Measurements from ENCODE around the gene PKIG. TPM values are rescaled to one million over a fixed set of nuclear protein-coding genes. Genes with fewer than 3 reads are reported as not detected.

Gene PKIG
- total RNA-seq, 1 experiment from 2014 or later = 64.9 TPM

DNA sequence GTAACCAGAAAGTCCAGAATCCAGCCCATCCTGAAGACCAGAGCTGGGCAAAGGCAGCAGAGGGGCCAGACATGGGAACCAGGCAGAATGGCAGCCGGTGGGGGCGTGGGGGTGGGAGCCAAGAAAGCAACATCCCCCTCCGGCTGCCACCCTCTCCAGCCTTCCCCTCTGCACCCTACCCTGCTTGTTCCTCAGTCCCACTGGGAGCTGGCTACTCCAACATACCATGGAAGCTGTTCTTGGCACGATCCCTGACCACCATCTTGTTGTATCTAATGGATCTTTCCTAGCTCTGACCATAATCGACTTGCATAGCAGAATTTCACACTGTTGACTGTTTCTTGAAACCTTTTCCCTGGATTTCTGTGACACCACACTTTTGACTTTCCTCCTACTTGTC is 38.9 kb downstream of the PKIG start:
- no TSS peak for BruUV-seq (replicated peaks)

DNA sequence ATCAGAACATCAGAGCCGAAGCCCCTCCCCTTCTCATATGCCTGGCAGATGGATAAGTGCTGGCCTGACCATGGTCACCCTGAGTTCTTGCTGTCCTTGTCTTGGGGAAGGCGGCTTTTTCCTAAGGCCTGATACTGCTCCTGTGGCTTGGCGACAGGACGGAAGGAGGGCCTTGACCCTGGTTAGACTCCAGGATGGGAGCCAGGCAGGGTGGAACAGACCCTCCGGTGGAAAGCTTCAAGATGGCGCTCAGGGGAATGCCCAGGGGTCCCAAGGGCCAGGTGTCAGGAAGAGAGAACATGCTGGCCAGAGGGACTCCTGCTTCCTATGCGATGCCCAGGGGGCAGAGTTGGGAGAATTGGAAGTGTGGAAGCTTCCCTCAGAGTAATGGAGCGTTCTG is 39.6 kb downstream of the PKIG start:
- Histone ChIP-seq H3K4me1 (ENCODE audit: insufficient read depth, low read length, poor library complexity, severe bottlenecking) (peaks cover under 1% of the 10 kb centered on the region), H3K36me3 (ENCODE audit: insufficient read depth, low read length, poor library complexity, severe bottlenecking) (peaks cover 41% of the 10 kb centered on the region), H3K27me3 (replicated peaks; ENCODE audit: insufficient read depth, low read depth, low read length, poor library complexity) (no peaks in the 10 kb centered on the region), H3K4me3 (ENCODE audit: low read depth, low read length, poor library complexity, severe bottlenecking) (no peak overlapping the region), H3K27ac (ENCODE audit: low read depth, low read length, poor library complexity, severe bottlenecking) (no peak overlapping the region), H3K9me3 (ENCODE audit: low read depth, low read length, poor library complexity, severe bottlenecking) (no peaks in the 10 kb centered on the region)
- TF ChIP-seq, protein P1, sequence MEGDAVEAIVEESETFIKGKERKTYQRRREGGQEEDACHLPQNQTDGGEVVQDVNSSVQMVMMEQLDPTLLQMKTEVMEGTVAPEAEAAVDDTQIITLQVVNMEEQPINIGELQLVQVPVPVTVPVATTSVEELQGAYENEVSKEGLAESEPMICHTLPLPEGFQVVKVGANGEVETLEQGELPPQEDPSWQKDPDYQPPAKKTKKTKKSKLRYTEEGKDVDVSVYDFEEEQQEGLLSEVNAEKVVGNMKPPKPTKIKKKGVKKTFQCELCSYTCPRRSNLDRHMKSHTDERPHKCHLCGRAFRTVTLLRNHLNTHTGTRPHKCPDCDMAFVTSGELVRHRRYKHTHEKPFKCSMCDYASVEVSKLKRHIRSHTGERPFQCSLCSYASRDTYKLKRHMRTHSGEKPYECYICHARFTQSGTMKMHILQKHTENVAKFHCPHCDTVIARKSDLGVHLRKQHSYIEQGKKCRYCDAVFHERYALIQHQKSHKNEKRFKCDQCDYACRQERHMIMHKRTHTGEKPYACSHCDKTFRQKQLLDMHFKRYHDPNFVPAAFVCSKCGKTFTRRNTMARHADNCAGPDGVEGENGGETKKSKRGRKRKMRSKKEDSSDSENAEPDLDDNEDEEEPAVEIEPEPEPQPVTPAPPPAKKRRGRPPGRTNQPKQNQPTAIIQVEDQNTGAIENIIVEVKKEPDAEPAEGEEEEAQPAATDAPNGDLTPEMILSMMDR (conservative IDR thresholded peaks at IDR 0.05; ENCODE audit: low read depth, low read length) = no peak
- TF ChIP-seq EZH2 (IDR thresholded peaks at IDR 0.05; ENCODE audit: borderline replicate concordance, low read depth, low read length, poor library complexity, severe bottlenecking) = no peak
- ChIA-PET POLR2A (ENCODE audit: low non-redundant PET) (interaction anchor here (0.6 kb wide), 1 partner anchor 146 kb away, joined by 3 read pairs; no protein-coding TSS in a partner anchor), CTCF (no interaction called here)
- BruUV-seq (replicated peaks) = no TSS peak
- DNase-seq (ENCODE audit: low spot score) = no peak
- intact Hi-C loops (cut with micrococcal nuclease; ENCODE audit: unreplicated experiment) = no loop called here

More for the DNA sequence above, 38.9 kb downstream of the PKIG start:
- Histone ChIP-seq H3K4me3 (ENCODE audit: low read depth, low read length, poor library complexity, severe bottlenecking) (no peak overlapping the region), H3K27me3 (replicated peaks; ENCODE audit: insufficient read depth, low read depth, low read length, poor library complexity) (no peaks in the 10 kb centered on the region), H3K27ac (ENCODE audit: low read depth, low read length, poor library complexity, severe bottlenecking) (no peak overlapping the region), H3K4me1 (ENCODE audit: insufficient read depth, low read length, poor library complexity, severe bottlenecking) (peaks cover 7% of the 10 kb centered on the region), H3K36me3 (ENCODE audit: insufficient read depth, low read length, poor library complexity, severe bottlenecking) (peaks cover 41% of the 10 kb centered on the region), H3K9me3 (ENCODE audit: low read depth, low read length, poor library complexity, severe bottlenecking) (no peaks in the 10 kb centered on the region)
- intact Hi-C loops (cut with micrococcal nuclease; ENCODE audit: unreplicated experiment) = no loop called here
- no peak for DNase-seq (ENCODE audit: low spot score)
- no peak for TF ChIP-seq EZH2 (IDR thresholded peaks at IDR 0.05; ENCODE audit: borderline replicate concordance, low read depth, low read length, poor library complexity, severe bottlenecking)
- TF ChIP-seq, protein P1 (conservative IDR thresholded peaks at IDR 0.05; ENCODE audit: low read depth, low read length) = no peak
- CTCF ChIA-PET = no interaction called here
- POLR2A ChIA-PET (ENCODE audit: low non-redundant PET) = no interaction called here

DNA sequence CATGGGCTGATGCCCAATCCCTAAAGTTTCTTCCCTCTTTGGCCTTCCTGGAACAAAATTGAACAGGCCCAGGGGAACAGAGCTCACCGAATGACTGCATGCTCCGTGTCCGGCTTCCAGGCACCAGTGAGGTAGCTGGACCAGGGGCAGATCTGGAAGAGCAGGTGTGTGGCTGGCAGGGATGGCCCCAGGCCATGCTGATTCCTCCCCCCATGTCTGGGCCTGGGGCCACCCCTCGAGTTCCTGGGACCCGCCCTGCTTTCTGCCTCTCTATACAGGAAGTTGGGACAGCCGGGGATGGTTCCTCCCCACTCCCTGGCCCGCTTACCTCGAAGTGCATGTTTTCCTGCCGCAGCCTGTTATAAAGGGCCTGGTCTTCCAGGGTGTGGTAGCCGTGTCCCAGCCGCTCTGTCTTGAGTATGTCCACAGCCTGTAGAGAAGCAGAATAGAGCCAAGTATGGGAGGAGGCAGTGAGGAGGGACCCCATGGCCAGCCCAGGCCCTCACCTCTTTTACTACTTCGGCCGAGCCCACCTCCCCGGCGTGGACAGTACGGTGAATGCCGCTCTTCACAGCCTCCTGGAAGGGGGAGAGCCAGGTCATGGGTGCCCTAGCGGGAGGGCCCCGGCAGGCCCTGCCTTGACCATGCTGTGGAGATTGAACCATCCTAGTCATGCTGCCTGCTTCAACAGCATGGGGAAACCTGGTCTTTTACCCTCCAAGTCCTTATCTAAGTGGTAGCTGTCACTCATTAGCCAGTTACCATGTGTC is 40.3 kb downstream of the PKIG start:
- Histone ChIP-seq H3K27me3 (replicated peaks; ENCODE audit: insufficient read depth, low read depth, low read length, poor library complexity) (no peaks in the 10 kb centered on the region), H3K4me1 (ENCODE audit: insufficient read depth, low read length, poor library complexity, severe bottlenecking) (no peaks in the 10 kb centered on the region), H3K9me3 (ENCODE audit: low read depth, low read length, poor library complexity, severe bottlenecking) (no peaks in the 10 kb centered on the region), H3K4me3 (ENCODE audit: low read depth, low read length, poor library complexity, severe bottlenecking) (no peak overlapping the region), H3K36me3 (ENCODE audit: insufficient read depth, low read length, poor library complexity, severe bottlenecking) (peaks cover 36% of the 10 kb centered on the region), H3K27ac (ENCODE audit: low read depth, low read length, poor library complexity, severe bottlenecking) (no peak overlapping the region)
- DNase-seq (ENCODE audit: low spot score) = no peak
- TF ChIP-seq, protein P1 (conservative IDR thresholded peaks at IDR 0.05; ENCODE audit: low read depth, low read length) = no peak
- no peak for TF ChIP-seq EZH2 (IDR thresholded peaks at IDR 0.05; ENCODE audit: borderline replicate concordance, low read depth, low read length, poor library complexity, severe bottlenecking)
- intact Hi-C loops (cut with micrococcal nuclease; ENCODE audit: unreplicated experiment) = no loop called here
- CTCF ChIA-PET = no interaction called here
- no TSS peak for BruUV-seq (replicated peaks)
- POLR2A ChIA-PET (ENCODE audit: low non-redundant PET) = no interaction called here

Data from A673 (cell line).